Neural crest cell (in vitro differentiated cells): ENCODE measurements around the gene GNG7. TPM values are rescaled to one million over a fixed set of nuclear protein-coding genes. Genes with fewer than 3 reads are reported as not detected.
"Not testable (repeated sequence)": the region's sequence is repeated elsewhere in the genome, so short reads cannot be mapped to it uniquely, and the experiment has no call there.

Source experiments
- DNase-seq: peaks from one replicate; pipeline ENCODE4 v3.0.0; 2021; ENCODE audit warnings: low read depth, mixed read lengths, low spot score
- H3K27ac Mint-ChIP-seq: one replicate; pipeline ENCODE4 v1.8.0; 2021; ENCODE audit warnings: mild to moderate bottlenecking, mixed read lengths; ENCODE audit not compliant: unreplicated experiment
- H3K27me3 Mint-ChIP-seq: 2 replicates; pipeline ENCODE4 v1.8.0; 2021; ENCODE audit warnings: low read depth, mild to moderate bottlenecking, mixed read lengths
- H3K36me3 Mint-ChIP-seq: 2 replicates; pipeline ENCODE4 v1.8.0; 2021; ENCODE audit warnings: low read depth, mild to moderate bottlenecking, mixed read lengths
- H3K4me1 Mint-ChIP-seq: 2 replicates; pipeline ENCODE4 v1.8.0; 2021; ENCODE audit warnings: mixed read lengths
- H3K4me3 Mint-ChIP-seq: one replicate; pipeline ENCODE4 v1.8.0; 2021; ENCODE audit warnings: mild to moderate bottlenecking, mixed read lengths
- H3K9me3 Mint-ChIP-seq: 2 replicates; pipeline ENCODE4 v1.8.0; 2021; ENCODE audit warnings: mixed read lengths
- CTCF ChIP-seq: fragments of 200-600 bp; sonication (generic); conservative IDR thresholded peaks from 2 replicates; pipeline ENCODE4 v1.5.0; 2021; ENCODE audit warnings: antibody characterized with exemption, mild to moderate bottlenecking
- total RNA-seq: library from RNA; stranded (reverse); gene quantifications from 2 replicates; pipeline ENCODE4 v1.2.1, GENCODE V29; 2021

GNG7 gene
- total RNA-seq, 1 donor from 2014 or later: 13.9 TPM

- peaks cover 6% of the 10 kb centered on the region for H3K4me1 Mint-ChIP-seq
- no peak overlapping the region for H3K4me3 Mint-ChIP-seq
- peaks cover 10% of the 10 kb centered on the region for H3K36me3 Mint-ChIP-seq
- TF ChIP-seq CTCF: no peak
- DNase-seq: no peak
- peaks cover 9% of the 10 kb centered on the region for H3K27me3 Mint-ChIP-seq
- H3K9me3 Mint-ChIP-seq: peaks cover 10% of the 10 kb centered on the region
- H3K27ac Mint-ChIP-seq: no peak overlapping the region
Observed at GRCh38 chr19:2716722-2717637, 14.5 kb upstream of the GNG7 start.

- Mint-ChIP-seq H3K27ac (no peak overlapping the region), H3K4me3 (no peak overlapping the region), H3K27me3 (peaks cover 11% of the 10 kb centered on the region), H3K4me1 (peaks cover 6% of the 10 kb centered on the region), H3K36me3 (peaks cover 10% of the 10 kb centered on the region), H3K9me3 (peaks cover 10% of the 10 kb centered on the region)
- TF ChIP-seq CTCF: no peak
- DNase-seq: no peak
Observed at GRCh38 chr19:2716275-2716650, 13.8 kb upstream of the GNG7 start.

- no peak for TF ChIP-seq CTCF
- H3K27me3 Mint-ChIP-seq: peaks cover 13% of the 10 kb centered on the region
- H3K27ac Mint-ChIP-seq: no peak overlapping the region
Observed at GRCh38 chr19:2715470-2716274, 13.2 kb upstream of the GNG7 start.

GRCh38 chr19:2714531-2715269 is 12.2 kb upstream of the GNG7 start:
- Mint-ChIP-seq H3K4me1 (peaks cover 2% of the 10 kb centered on the region), H3K36me3 (peaks cover 10% of the 10 kb centered on the region), H3K27me3 (peaks cover 10% of the 10 kb centered on the region), H3K4me3 (no peak overlapping the region), H3K9me3 (peaks cover 10% of the 10 kb centered on the region), H3K27ac (no peak overlapping the region)
- no peak for TF ChIP-seq CTCF
- no peak for DNase-seq

More at GRCh38 chr19:2715470-2716274, 13.2 kb upstream of the GNG7 start:
- peaks cover 10% of the 10 kb centered on the region for H3K36me3 Mint-ChIP-seq
- DNase-seq: no peak
- no peak overlapping the region for H3K4me3 Mint-ChIP-seq
- peaks cover 6% of the 10 kb centered on the region for H3K4me1 Mint-ChIP-seq
- peaks cover 10% of the 10 kb centered on the region for H3K9me3 Mint-ChIP-seq

GRCh38 chr19:2714102-2714501 is 11.6 kb upstream of the GNG7 start:
- H3K27me3 Mint-ChIP-seq, DNase-seq, H3K27ac Mint-ChIP-seq, H3K4me3 Mint-ChIP-seq, H3K4me1 Mint-ChIP-seq: not testable (repeated sequence)
- peaks cover 10% of the 10 kb centered on the region for H3K36me3 Mint-ChIP-seq
- peaks cover 10% of the 10 kb centered on the region for H3K9me3 Mint-ChIP-seq

- DNase-seq, H3K27ac Mint-ChIP-seq, H3K4me3 Mint-ChIP-seq, H3K27me3 Mint-ChIP-seq, H3K4me1 Mint-ChIP-seq: not testable (repeated sequence)
- peaks cover 10% of the 10 kb centered on the region for H3K9me3 Mint-ChIP-seq
- H3K36me3 Mint-ChIP-seq: peaks cover 10% of the 10 kb centered on the region
Observed at GRCh38 chr19:2713170-2713569, 10.7 kb upstream of the GNG7 start.
